Stimulated activated CD8-positive, alpha-beta memory T cell treated with anti-CD3 and anti-CD28 coated beads, Interleukin-4, amount 100 ng/mL, for 24 hours (primary cell): Measurements from ENCODE around the gene LUZP1.

Source experiments
- DNase-seq: peaks from one replicate; pipeline ENCODE4 v3.0.0-alpha.2; 2020; ENCODE audit warnings: low read depth

The LUZP1 gene

GRCh38 chr1:23084880-23085279 lies 83.8 kb downstream of the LUZP1 start:
- DNase-seq: no peak

- DNase-seq: no peak
These were observed 84.8 kb downstream of the LUZP1 start for GRCh38 chr1:23083714-23084480.

GRCh38 chr1:23081376-23081775 lies 87.3 kb downstream of the LUZP1 start:
- DNase-seq: no peak

GRCh38 chr1:23080885-23081284 lies 87.8 kb downstream of the LUZP1 start:
- DNase-seq: no peak

- no peak for DNase-seq
These were observed 89.6 kb downstream of the LUZP1 start for GRCh38 chr1:23079025-23079424.

GRCh38 chr1:23074012-23074411 lies 94.6 kb downstream of the LUZP1 start:
- no peak for DNase-seq

GRCh38 chr1:23069675-23070074 lies 99.0 kb downstream of the LUZP1 start:
- no peak for DNase-seq

GRCh38 chr1:23069149-23069548 lies 99.5 kb downstream of the LUZP1 start:
- no peak for DNase-seq

- no peak for DNase-seq
These were observed 102.6 kb downstream of the LUZP1 start for GRCh38 chr1:23066075-23066474.

- no peak for DNase-seq
These were observed 103.3 kb downstream of the LUZP1 start for GRCh38 chr1:23065385-23065784.

- no peak for DNase-seq
These were observed 106.4 kb downstream of the LUZP1 start for GRCh38 chr1:23062271-23062670.

- no peak for DNase-seq
These were observed 111.4 kb downstream of the LUZP1 start for GRCh38 chr1:23057301-23057700.

GRCh38 chr1:23051290-23051909 lies 117.3 kb downstream of the LUZP1 start:
- DNase-seq: no peak

GRCh38 chr1:23050201-23050600 lies 118.5 kb downstream of the LUZP1 start:
- no peak for DNase-seq

- no peak for DNase-seq
These were observed 124.6 kb downstream of the LUZP1 start for GRCh38 chr1:23044035-23044434.

- no peak for DNase-seq
These were observed 128.1 kb downstream of the LUZP1 start for GRCh38 chr1:23040509-23040908.

GRCh38 chr1:23039308-23039826 lies 129.3 kb downstream of the LUZP1 start:
- no peak for DNase-seq

- DNase-seq: no peak
These were observed 131.4 kb downstream of the LUZP1 start for GRCh38 chr1:23037081-23037740.

- DNase-seq: no peak
These were observed 132.7 kb downstream of the LUZP1 start for GRCh38 chr1:23035823-23036452.
